OCI-LY1 (cell line): ENCODE results near the gene VDAC1.

Experiments
- H2AFZ ChIP-seq: fragments of 200-600 bp; sonication (generic), shearing (Covaris generic); 2 replicates; pipeline ENCODE4 v1.6.0; 2014; ENCODE audit warnings: antibody characterized with exemption, mild to moderate bottlenecking, low read length
- H3F3A ChIP-seq: fragments of 200-600 bp; sonication (generic), shearing (Covaris generic); 2 replicates; pipeline ENCODE4 v1.6.0; 2014; ENCODE audit warnings: mild to moderate bottlenecking, antibody characterized with exemption, low read length, moderate library complexity; ENCODE audit not compliant: insufficient read depth
- H3K27ac ChIP-seq: fragments of 200-600 bp; sonication (generic); 2 replicates; pipeline ENCODE4 v1.5.1; 2014; ENCODE audit warnings: low read length, mixed run types, mild to moderate bottlenecking, low read depth; ENCODE audit not compliant: poor library complexity, severe bottlenecking
- H3K27me3 ChIP-seq: fragments of 200-600 bp; sonication (generic); 2 replicates; pipeline ENCODE4 v1.6.0; 2014; ENCODE audit warnings: antibody characterized with exemption, mild to moderate bottlenecking, low read length, moderate library complexity; ENCODE audit not compliant: insufficient read depth
- H3K36me3 ChIP-seq: fragments of 200-600 bp; sonication (generic); 2 replicates; pipeline ENCODE4 v1.6.1; 2014; ENCODE audit warnings: mild to moderate bottlenecking, antibody characterized with exemption, low read length, moderate library complexity, mixed read lengths; ENCODE audit not compliant: insufficient read depth
- H3K4me1 ChIP-seq: fragments of 200-600 bp; sonication (generic); 2 replicates; pipeline ENCODE4 v1.5.1; 2014; ENCODE audit warnings: mild to moderate bottlenecking, low read length, moderate library complexity; ENCODE audit not compliant: insufficient read depth, severe bottlenecking
- H3K4me2 ChIP-seq: fragments of 200-600 bp; sonication (generic), shearing (Covaris generic); 2 replicates; pipeline ENCODE4 v1.6.1; 2014; ENCODE audit warnings: low read length
- H3K4me3 ChIP-seq: fragments of 200-600 bp; sonication (generic); 2 replicates; pipeline ENCODE4 v1.5.1; 2014; ENCODE audit warnings: low read length, low read depth, mild to moderate bottlenecking, mixed read lengths; ENCODE audit not compliant: poor library complexity, severe bottlenecking
- H3K79me2 ChIP-seq: fragments of 200-600 bp; shearing (Covaris generic); 2 replicates; pipeline ENCODE4 v1.6.1; 2016; ENCODE audit warnings: mixed run types, low read length, mixed read lengths; ENCODE audit not compliant: insufficient read depth
- H3K9ac ChIP-seq: fragments of 200-600 bp; sonication (generic), shearing (Covaris generic); 2 replicates; pipeline ENCODE4 v1.6.1; 2014; ENCODE audit warnings: mild to moderate bottlenecking, low read length, mixed read lengths
- H3K9me2 ChIP-seq: fragments of 200-600 bp; sonication (generic), shearing (Covaris generic); 2 replicates; pipeline ENCODE4 v1.6.1; 2014; ENCODE audit warnings: low read depth, mild to moderate bottlenecking, low read length, mixed read lengths
- H3K9me3 ChIP-seq: fragments of 200-600 bp; shearing (Covaris generic); 2 replicates; pipeline ENCODE4 v1.6.1; 2014; ENCODE audit warnings: low read length, mixed read lengths
- H4K20me1 ChIP-seq: fragments of 200-600 bp; sonication (generic), shearing (Covaris generic); 2 replicates; pipeline ENCODE4 v1.6.0; 2016; ENCODE audit warnings: mild to moderate bottlenecking, low read length; ENCODE audit not compliant: insufficient read depth
- CTCF ChIP-seq: fragments of 200-600 bp; sonication (generic), shearing (Covaris generic); IDR thresholded peaks from 2 replicates; pipeline ENCODE4 v1.5.1; 2017; ENCODE audit warnings: mild to moderate bottlenecking, antibody characterized with exemption, low read length, moderate library complexity, mixed read lengths
- EZH2 ChIP-seq: fragments of 200-600 bp; sonication (generic), shearing (Covaris generic); IDR thresholded peaks from 2 replicates; pipeline ENCODE4 v1.8.0; 2017; ENCODE audit warnings: borderline replicate concordance, mixed run types, mild to moderate bottlenecking, antibody characterized with exemption, low read length, moderate library complexity, mixed read lengths

The VDAC1 gene

GRCh38 chr5:133944263-133945185 is 60.3 kb downstream of the VDAC1 start:
- peak; percentile 74 for TF ChIP-seq CTCF
- no peak for TF ChIP-seq EZH2
- Histone ChIP-seq H3K4me2 (no peak overlapping the region), H3K79me2 (no peaks in the 10 kb centered on the region), H3K9me2 (no peaks in the 10 kb centered on the region), H3K9me3 (no peaks in the 10 kb centered on the region), H3K4me1 (no peaks in the 10 kb centered on the region), H3K4me3 (no peak overlapping the region), H2AFZ (no peak overlapping the region), H3K36me3 (no peaks in the 10 kb centered on the region), H3K9ac (no peak overlapping the region), H3K27me3 (no peaks in the 10 kb centered on the region), H3K27ac (no peak overlapping the region), H3F3A (no peaks in the 10 kb centered on the region), H4K20me1 (no peaks in the 10 kb centered on the region)

DNA sequence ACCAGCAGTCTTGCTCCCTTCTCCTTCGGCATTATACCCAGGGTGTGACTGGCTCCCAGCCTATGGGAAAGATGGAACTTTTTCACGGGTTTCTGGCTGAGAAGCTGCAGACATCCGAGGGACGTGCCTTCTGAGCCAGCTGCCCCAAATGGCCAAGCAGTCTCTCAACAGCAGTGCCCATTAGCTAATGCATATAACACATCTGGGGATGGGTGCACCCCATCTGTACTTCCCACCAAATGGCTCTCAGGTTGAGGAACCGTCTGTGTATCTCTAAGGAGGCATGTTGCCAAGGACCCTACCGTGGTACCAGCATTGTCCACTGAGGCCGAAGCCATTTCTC is 61.3 kb downstream of the VDAC1 start:
- H4K20me1 ChIP-seq = no peaks in the 10 kb centered on the region
- H3K4me2 ChIP-seq = no peak overlapping the region
- H3K36me3 ChIP-seq = no peaks in the 10 kb centered on the region
- no peak overlapping the region for H3K27ac ChIP-seq
- H3K9ac ChIP-seq = no peak overlapping the region
- TF ChIP-seq EZH2 (no peak), CTCF (no peak)
- H3K4me3 ChIP-seq = no peak overlapping the region
- no peaks in the 10 kb centered on the region for H3K9me3 ChIP-seq
- no peaks in the 10 kb centered on the region for H3K27me3 ChIP-seq
- no peaks in the 10 kb centered on the region for H3K4me1 ChIP-seq
- no peaks in the 10 kb centered on the region for H3K9me2 ChIP-seq
- H3F3A ChIP-seq = no peaks in the 10 kb centered on the region
- no peaks in the 10 kb centered on the region for H3K79me2 ChIP-seq
- no peak overlapping the region for H2AFZ ChIP-seq

DNA sequence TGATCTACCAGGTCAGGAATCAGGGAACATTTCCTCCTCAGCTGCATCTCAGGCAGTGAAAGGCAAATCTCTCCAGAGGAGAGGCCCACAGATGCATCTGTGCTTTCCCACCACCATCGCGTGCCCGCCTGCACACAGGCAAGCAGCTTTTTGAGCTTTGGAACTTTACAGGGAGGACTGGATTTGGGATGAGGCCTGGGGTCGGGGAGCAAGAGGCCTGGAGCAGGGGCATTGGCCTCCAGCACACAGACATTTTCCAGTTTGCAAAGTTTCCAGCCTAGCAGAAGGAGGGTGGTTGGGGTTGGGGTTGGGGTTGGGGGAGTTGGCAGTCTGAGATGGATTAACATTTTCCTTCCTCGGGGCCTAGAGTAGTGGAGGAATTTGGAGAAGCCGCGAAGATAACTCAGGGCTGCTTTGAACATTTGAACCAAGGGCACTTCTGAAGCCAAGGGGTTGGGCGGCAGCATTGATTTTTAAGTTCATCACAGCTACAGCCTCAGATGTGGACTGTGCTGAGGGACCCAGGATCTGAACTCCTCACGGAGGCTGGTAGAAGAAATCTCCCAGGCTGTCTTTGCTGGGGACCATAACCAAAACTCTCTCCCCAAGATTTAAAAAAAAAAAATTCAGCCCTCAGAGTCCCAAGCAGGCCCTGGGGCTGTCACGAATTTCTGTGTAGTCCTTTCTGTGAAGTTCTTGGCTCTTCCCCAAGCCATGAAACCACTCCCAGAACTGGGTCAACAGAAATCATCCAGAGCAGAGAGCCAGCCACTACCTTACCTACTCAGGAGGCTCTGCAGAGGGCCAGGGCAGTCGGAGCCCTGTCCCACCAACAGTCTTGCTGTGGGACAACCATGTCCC is 61.9 kb downstream of the VDAC1 start:
- Histone ChIP-seq H3K79me2 (no peaks in the 10 kb centered on the region), H3K9me2 (no peaks in the 10 kb centered on the region), H3F3A (no peaks in the 10 kb centered on the region), H3K27ac (no peak overlapping the region), H3K9me3 (no peaks in the 10 kb centered on the region), H3K27me3 (no peaks in the 10 kb centered on the region), H3K36me3 (no peaks in the 10 kb centered on the region), H3K4me1 (no peaks in the 10 kb centered on the region), H4K20me1 (no peaks in the 10 kb centered on the region), H3K9ac (no peak overlapping the region), H2AFZ (no peak overlapping the region), H3K4me2 (no peak overlapping the region), H3K4me3 (no peak overlapping the region)
- no peak for TF ChIP-seq EZH2
- TF ChIP-seq CTCF = no peak
